HEK293T (cell line): ENCODE results near the gene LAMC2.

Experiments used
- CTCF ChIA-PET: fragments of 350-600 bp; formaldehyde crosslinking; extraction: SDS; loops from one replicate; lab custom pipeline; 2021; ENCODE audit warnings: antibody characterized with exemption, inconsistent platforms; lab: Yijun Ruan, JAX
- POLR2A ChIA-PET: fragments of 350-600 bp; formaldehyde crosslinking; extraction: SDS; loops from one replicate; lab custom pipeline; 2020; ENCODE audit warnings: antibody characterized with exemption, inconsistent platforms; lab: Yijun Ruan, JAX
- DNase-seq: peaks from one replicate; pipeline ENCODE4 v3.0.0; 2012; ENCODE audit warnings: mixed read lengths; ENCODE audit errors: extremely low spot score
- ARNT ChIP-seq: fragments of 450-650 bp; IDR thresholded peaks from 2 replicates; pipeline ENCODE4 v1.6.1; 2017; ENCODE audit warnings: mild to moderate bottlenecking
- BHLHE40 ChIP-seq: fragments of 450-650 bp; IDR thresholded peaks from 2 replicates; pipeline ENCODE4 v1.6.1; 2016; ENCODE audit warnings: mild to moderate bottlenecking, moderate library complexity, borderline replicate concordance
- CTBP1 ChIP-seq: fragments of 450-650 bp; IDR thresholded peaks from 2 replicates; pipeline ENCODE4 v1.6.1; 2016; ENCODE audit warnings: borderline replicate concordance
- ELF4 ChIP-seq: fragments of 450-650 bp; IDR thresholded peaks from 2 replicates; pipeline ENCODE4 v1.6.1; 2017; ENCODE audit warnings: antibody characterized with exemption
- FOXA1 ChIP-seq: fragments of 450-650 bp; IDR thresholded peaks from 2 replicates; pipeline ENCODE4 v1.6.1; 2016; ENCODE audit warnings: mild to moderate bottlenecking
- FOXK2 ChIP-seq: fragments of 450-650 bp; IDR thresholded peaks from 2 replicates; pipeline ENCODE4 v1.6.1; 2016; ENCODE audit warnings: mild to moderate bottlenecking
- FOXM1 ChIP-seq: fragments of 450-650 bp; IDR thresholded peaks from 2 replicates; pipeline ENCODE4 v1.6.1; 2017; ENCODE audit warnings: mild to moderate bottlenecking, borderline replicate concordance
- HDGF ChIP-seq: fragments of 450-650 bp; IDR thresholded peaks from 2 replicates; pipeline ENCODE4 v1.6.1; 2017; ENCODE audit warnings: antibody characterized with exemption, borderline replicate concordance
- L3MBTL2 ChIP-seq: fragments of 450-650 bp; conservative IDR thresholded peaks from 2 replicates; pipeline ENCODE4 v1.6.1; 2016; ENCODE audit warnings: mild to moderate bottlenecking
- LEF1 ChIP-seq: fragments of 450-650 bp; IDR thresholded peaks from 2 replicates; pipeline ENCODE4 v1.6.1; 2017; ENCODE audit warnings: mild to moderate bottlenecking, borderline replicate concordance
- NFRKB ChIP-seq: fragments of 450-650 bp; IDR thresholded peaks from 2 replicates; pipeline ENCODE4 v1.6.1; 2016; ENCODE audit warnings: mild to moderate bottlenecking, moderate library complexity
- PKNOX1 ChIP-seq: fragments of 450-650 bp; IDR thresholded peaks from 2 replicates; pipeline ENCODE4 v1.6.1; 2016
- SP1 ChIP-seq: fragments of 450-650 bp; IDR thresholded peaks from 2 replicates; pipeline ENCODE4 v1.6.1; 2017
- SUZ12 ChIP-seq: fragments of 450-650 bp; IDR thresholded peaks from 2 replicates; pipeline ENCODE4 v1.6.1; 2016; ENCODE audit warnings: mild to moderate bottlenecking
- TARDBP ChIP-seq: fragments of 450-650 bp; IDR thresholded peaks from 2 replicates; pipeline ENCODE4 v1.6.1; 2016
- ZNF384 ChIP-seq: fragments of 450-650 bp; IDR thresholded peaks from 2 replicates; pipeline ENCODE4 v1.6.1; 2016

Gene LAMC2

GRCh38 chr1:183242556-183242955, 56.5 kb downstream of the LAMC2 start:
- no peak for TF ChIP-seq TARDBP
- TF ChIP-seq FOXM1: no peak
- TF ChIP-seq FOXK2: no peak
- no peak for TF ChIP-seq SUZ12
- no peak for TF ChIP-seq ARNT
- no peak for TF ChIP-seq HDGF
- no peak for TF ChIP-seq BHLHE40
- no peak for TF ChIP-seq ZNF384
- POLR2A ChIA-PET: no interaction called here
- DNase-seq: no peak
- CTCF ChIA-PET: interaction anchor here (0.6 kb wide), 1 partner anchor 15 kb away, joined by 3 read pairs; no protein-coding TSS in a partner anchor

GRCh38 chr1:183243161-183244050, 57.3 kb downstream of the LAMC2 start:
- POLR2A ChIA-PET: no interaction called here
- CTCF ChIA-PET: interaction anchor here (0.6 to 1.3 kb wide), 3 partner anchors 9 to 1746 kb away, joined by 3 to 4 read pairs (median 3); no protein-coding TSS in a partner anchor
- DNase-seq: no peak
- TF ChIP-seq PKNOX1: no peak
- TF ChIP-seq HDGF: no peak
- no peak for TF ChIP-seq FOXM1
- TF ChIP-seq BHLHE40: no peak
- TF ChIP-seq SUZ12: no peak
- TF ChIP-seq L3MBTL2: no peak
- TF ChIP-seq NFRKB: no peak
- TF ChIP-seq LEF1: no peak
- TF ChIP-seq ZNF384: no peak
- no peak for TF ChIP-seq FOXA1
- TF ChIP-seq FOXK2: no peak
- no peak for TF ChIP-seq CTBP1
- TF ChIP-seq ELF4: no peak
- no peak for TF ChIP-seq ARNT

- ChIA-PET POLR2A (no interaction called here), CTCF (interaction anchor here (1.3 kb wide), 1 partner anchor 10 kb away, joined by 4 read pairs; no protein-coding TSS in a partner anchor)
- DNase-seq: no peak
- TF ChIP-seq CTBP1 (no peak), FOXM1 (no peak), PKNOX1 (no peak), ELF4 (no peak), BHLHE40 (no peak)
These were observed 58.4 kb downstream of the LAMC2 start for GRCh38 chr1:183244466-183244865.

GRCh38 chr1:183245357-183245756, 59.3 kb downstream of the LAMC2 start:
- POLR2A ChIA-PET: no interaction called here
- TF ChIP-seq ELF4 (no peak), SP1 (no peak), BHLHE40 (no peak), FOXK2 (no peak)
- CTCF ChIA-PET: interaction anchor here (0.6 kb wide), 1 partner anchor 194 kb away, joined by 11 read pairs; no protein-coding TSS in a partner anchor
- no peak for DNase-seq

GRCh38 chr1:183246436-183246835, 60.4 kb downstream of the LAMC2 start:
- POLR2A ChIA-PET: no interaction called here
- CTCF ChIA-PET: interaction anchor here (1.1 kb wide), 1 partner anchor 19 kb away, joined by 4 read pairs; no protein-coding TSS in a partner anchor
- no peak for DNase-seq
- TF ChIP-seq BHLHE40 (no peak), FOXM1 (no peak), HDGF (no peak), ZNF384 (no peak), NFRKB (no peak), SUZ12 (no peak), LEF1 (no peak)

- ChIA-PET CTCF (interaction anchor here (1.8 to 3.1 kb wide), 2 partner anchors 12 to 19 kb away, joined by 6 to 11 read pairs; no protein-coding TSS in a partner anchor), POLR2A (no interaction called here)
- DNase-seq: no peak
- no peak for TF ChIP-seq SP1
These were observed 61.0 kb downstream of the LAMC2 start for GRCh38 chr1:183247066-183247465.

- CTCF ChIA-PET: interaction anchor here (1.8 to 3.1 kb wide), 2 partner anchors 13 to 20 kb away, joined by 6 to 11 read pairs; no protein-coding TSS in a partner anchor
- POLR2A ChIA-PET: no interaction called here
- no peak for TF ChIP-seq SP1
- no peak for TF ChIP-seq BHLHE40
- no peak for TF ChIP-seq ARNT
- no peak for TF ChIP-seq TARDBP
- TF ChIP-seq FOXA1: no peak
- no peak for TF ChIP-seq NFRKB
- TF ChIP-seq ELF4: no peak
- no peak for TF ChIP-seq LEF1
- no peak for TF ChIP-seq FOXM1
- no peak for DNase-seq
These were observed 61.4 kb downstream of the LAMC2 start for GRCh38 chr1:183247484-183247883.
